NCI-H524 treated with DMSO at 0.1 percent for 48 hours (cell line): ENCODE measurements around the gene TOR1AIP1.

ENCODE experiments used
- DNase-seq: peaks from one replicate; lab custom pipeline; 2025; lab: John Stamatoyannopoulos, UW

The TOR1AIP1 gene

GRCh38 chr1:179881642-179882252 is 338 bp upstream of the TOR1AIP1 start:
- peak; percentile 54 for DNase-seq

- DNase-seq, result no peak
Measured at GRCh38 chr1:179883040-179883744, 1.1 kb downstream of the TOR1AIP1 start.

GRCh38 chr1:179883745-179884138 is 1.7 kb downstream of the TOR1AIP1 start:
- no peak for DNase-seq

GRCh38 chr1:179888071-179888470 is 6.0 kb downstream of the TOR1AIP1 start:
- DNase-seq, result no peak

- DNase-seq, result no peak
Measured at GRCh38 chr1:179889589-179889988, 7.5 kb downstream of the TOR1AIP1 start.

GRCh38 chr1:179910934-179911333 is 28.8 kb downstream of the TOR1AIP1 start:
- no peak for DNase-seq

GRCh38 chr1:179911812-179912211 is 29.7 kb downstream of the TOR1AIP1 start:
- no peak for DNase-seq

GRCh38 chr1:179917601-179918429 is 35.7 kb downstream of the TOR1AIP1 start:
- DNase-seq, result no peak

GRCh38 chr1:179921472-179921871 is 39.4 kb downstream of the TOR1AIP1 start:
- no peak for DNase-seq

GRCh38 chr1:179921981-179922872 is 40.1 kb downstream of the TOR1AIP1 start:
- no peak for DNase-seq

GRCh38 chr1:179923029-179923428 is 40.9 kb downstream of the TOR1AIP1 start:
- no peak for DNase-seq

GRCh38 chr1:179924268-179924667 is 42.2 kb downstream of the TOR1AIP1 start:
- DNase-seq, result no peak

- no peak for DNase-seq
Measured at GRCh38 chr1:179925302-179925701, 43.2 kb downstream of the TOR1AIP1 start.

GRCh38 chr1:179925922-179926849 is 44.1 kb downstream of the TOR1AIP1 start:
- DNase-seq, result no peak

- DNase-seq, result no peak
Measured at GRCh38 chr1:179926850-179927205, 44.7 kb downstream of the TOR1AIP1 start.

GRCh38 chr1:179929955-179930798 is 48.1 kb downstream of the TOR1AIP1 start:
- no peak for DNase-seq

GRCh38 chr1:179930867-179931266 is 48.8 kb downstream of the TOR1AIP1 start:
- no peak for DNase-seq

- DNase-seq, result no peak
Measured at GRCh38 chr1:179933219-179933618, 51.1 kb downstream of the TOR1AIP1 start.

GRCh38 chr1:179935909-179936496 is 53.9 kb downstream of the TOR1AIP1 start:
- no peak for DNase-seq
